Thymus (tissue), 11 donors: ENCODE data around the gene FLG2. TPM values are rescaled to one million over a fixed set of nuclear protein-coding genes. Genes with fewer than 3 reads are reported as not detected.
A peak's percentile ranks its signal among the peaks of the same experiment; 100 is the strongest.

Experiments
- DNase-seq, 9 donors: peaks; one replicate each; pipeline ENCODE4 v3.0.0-alpha.2; 2013; ENCODE audit warnings: low spot score in 9 of 9, low read depth in 6 of 9, missing footprints in 1 of 9
- H3K27ac ChIP-seq, 2 donors: one replicate each; pipeline ENCODE4 v1.5.1; 2013; ENCODE audit warnings: control low read depth in 1 of 2, low read depth in 1 of 2, low read length in 1 of 2, mild to moderate bottlenecking in 1 of 2, moderate library complexity in 1 of 2
- H3K27me3 ChIP-seq, 2 donors: one replicate each; pipeline ENCODE4 v1.5.1; 2013; ENCODE audit warnings: low read length in 1 of 2; ENCODE audit not compliant: control insufficient read depth in 2 of 2, insufficient read depth in 1 of 2
- H3K36me3 ChIP-seq, 2 donors: one replicate each; pipeline ENCODE4 v1.5.1; 2013; ENCODE audit warnings: low read length in 1 of 2, mild to moderate bottlenecking in 1 of 2, moderate library complexity in 1 of 2; ENCODE audit not compliant: control insufficient read depth in 2 of 2, insufficient read depth in 2 of 2
- H3K4me1 ChIP-seq, 2 donors: one replicate each; pipeline ENCODE4 v1.5.1; 2013; ENCODE audit warnings: low read length in 2 of 2; ENCODE audit not compliant: control insufficient read depth in 2 of 2, insufficient read depth in 2 of 2
- H3K4me3 ChIP-seq, 2 donors: one replicate each; pipeline ENCODE4 v1.5.1; 2013; ENCODE audit warnings: low read length in 2 of 2, control low read depth in 1 of 2, mild to moderate bottlenecking in 1 of 2
- H3K9me3 ChIP-seq, 2 donors: one replicate each; pipeline ENCODE4 v1.5.1; 2013; ENCODE audit warnings: low read length in 1 of 2, mild to moderate bottlenecking in 1 of 2; ENCODE audit not compliant: control insufficient read depth in 2 of 2, insufficient read depth in 1 of 2
- WGBS: extraction: QIAGEN DNeasy Blood & Tissue Kit; methylation state at CpG from one replicate; pipeline ENCODE4 v1.1.7; 2013; 5-methylcytosine and 5-hydroxymethylcytosine counted together
- polyA plus RNA-seq: library from polyadenylated mRNA; stranded (reverse); fragments of 200-250 nt; gene quantifications from one replicate; pipeline ENCODE4 v1.2.3, GENCODE V29; 2013
- total RNA-seq: library from RNA; stranded (reverse); fragments of 120-200 nt; gene quantifications from one replicate; pipeline ENCODE4 v1.2.4, GENCODE V29; 2013
- donor health status: healthy.

Gene FLG2
- total and polyA plus RNA-seq, 2 donors, result 0.05 to 1.8 TPM

- Histone ChIP-seq H3K4me3 (no peak overlapping the region), H3K9me3 (no peaks in the 10 kb centered on the region), H3K27me3 (no peaks in the 10 kb centered on the region), H3K4me1 (no peaks in the 10 kb centered on the region), H3K27ac (no peak overlapping the region), H3K36me3 (no peaks in the 10 kb centered on the region)
- 91% methylated on average over 3 of the region's 3 CpGs for whole genome bisulfite sequencing
- no peak for DNase-seq
These were observed 14.6 kb upstream of the FLG2 start for GRCh38 chr1:152374451-152374850.

- Histone ChIP-seq H3K4me3 (no peak overlapping the region), H3K4me1 (no peaks in the 10 kb centered on the region), H3K27me3 (no peaks in the 10 kb centered on the region), H3K27ac (no peak overlapping the region), H3K36me3 (no peaks in the 10 kb centered on the region), H3K9me3 (no peaks in the 10 kb centered on the region)
- DNase-seq, result no peak
- 90% methylated on average over 1 of the region's 1 CpG for WGBS
These were observed 12.9 kb upstream of the FLG2 start for GRCh38 chr1:152372672-152373071.

DNA sequence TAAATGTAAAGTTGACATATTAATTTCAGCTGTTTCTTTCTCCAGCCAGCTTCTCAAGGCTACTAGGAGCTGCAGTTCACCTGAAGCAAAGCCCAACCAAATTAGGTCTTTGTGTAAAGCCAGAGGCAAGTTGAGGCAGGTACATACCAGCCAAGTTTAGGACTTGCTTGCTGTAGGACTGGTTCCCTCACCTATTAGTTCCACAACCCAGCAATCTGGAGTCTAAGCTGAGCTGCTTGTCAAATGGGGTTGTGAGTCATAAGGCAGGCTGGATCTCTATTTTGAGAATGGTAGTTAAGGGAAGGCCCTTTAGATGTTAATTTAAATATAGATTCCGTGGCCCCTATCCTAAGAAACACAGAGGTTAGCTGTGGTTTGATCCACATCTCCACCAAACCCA, 7.6 kb upstream of the FLG2 start:
- no peaks in the 10 kb centered on the region for H3K27me3 ChIP-seq
- no peaks in the 10 kb centered on the region for H3K9me3 ChIP-seq
- H3K27ac ChIP-seq, result no peak overlapping the region
- H3K4me3 ChIP-seq, result no peak overlapping the region
- H3K4me1 ChIP-seq, result no peaks in the 10 kb centered on the region
- WGBS, result 70% methylated on average over 1 of the region's 1 CpG
- no peaks in the 10 kb centered on the region for H3K36me3 ChIP-seq
- no peak for DNase-seq

DNA sequence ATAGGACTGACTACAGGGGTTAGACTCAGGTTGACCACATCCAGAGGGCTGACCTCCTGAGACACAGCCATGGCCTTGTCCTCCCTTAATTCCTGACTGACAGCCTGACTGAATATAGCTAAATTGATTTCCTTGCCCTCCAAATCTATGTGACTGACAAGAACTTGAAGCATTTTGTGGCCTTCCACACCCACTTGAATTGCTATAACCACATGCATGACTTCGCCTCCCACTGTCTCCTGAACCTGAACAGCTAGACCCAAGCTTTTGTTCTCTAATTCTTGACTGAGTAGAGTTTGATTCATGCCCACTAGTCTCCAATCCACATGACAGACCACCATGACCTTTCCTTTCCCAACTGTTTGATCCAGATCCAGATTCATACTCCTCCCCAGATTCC, 3.1 kb downstream of the FLG2 start:
- Histone ChIP-seq H3K9me3 (peaks cover 0 to 8% of the 10 kb centered on the region in 2 donors), H3K27me3 (no peaks in the 10 kb centered on the region), H3K36me3 (no peaks in the 10 kb centered on the region), H3K4me3 (no peak overlapping the region), H3K4me1 (no peaks in the 10 kb centered on the region), H3K27ac (no peak overlapping the region)
- WGBS, result 0% methylated on average over 1 of the region's 1 CpG
- DNase-seq, result no peak

DNA sequence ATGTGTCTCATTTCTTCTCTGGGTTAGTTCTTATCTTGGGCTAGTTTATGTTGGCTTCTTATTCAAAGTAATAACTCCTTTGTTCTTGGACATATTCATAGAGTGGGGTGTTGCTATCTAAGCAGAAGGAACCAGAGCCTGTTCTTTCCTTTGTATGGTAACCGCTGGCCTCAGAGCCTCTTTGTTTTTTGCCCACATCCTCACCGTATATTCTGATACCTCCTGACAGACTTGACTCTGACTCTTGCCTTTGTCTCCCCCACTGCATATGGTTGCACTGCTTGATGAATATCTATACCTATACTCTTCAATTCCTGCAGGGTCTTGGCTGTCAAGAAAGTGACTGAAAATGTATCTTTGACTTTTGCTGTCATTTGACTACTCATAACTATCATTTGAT, 10.2 kb downstream of the FLG2 start:
- Histone ChIP-seq H3K4me1 (no peaks in the 10 kb centered on the region), H3K9me3 (peaks cover 0 to 2% of the 10 kb centered on the region in 2 donors), H3K4me3 (no peak overlapping the region), H3K36me3 (no peaks in the 10 kb centered on the region), H3K27me3 (no peaks in the 10 kb centered on the region), H3K27ac (no peak overlapping the region)
- DNase-seq, result no peak
- WGBS, result 98% methylated on average over 2 of the region's 2 CpGs

- 48% methylated on average over 1 of the region's 1 CpG for WGBS
- no peaks in the 10 kb centered on the region for H3K4me1 ChIP-seq
- DNase-seq, result no peak
- H3K36me3 ChIP-seq, result no peaks in the 10 kb centered on the region
- H3K4me3 ChIP-seq, result no peak overlapping the region
- H3K27me3 ChIP-seq, result no peaks in the 10 kb centered on the region
- H3K27ac ChIP-seq, result no peak overlapping the region
- no peaks in the 10 kb centered on the region for H3K9me3 ChIP-seq
These were observed 11.4 kb downstream of the FLG2 start for GRCh38 chr1:152348447-152348846.

GRCh38 chr1:152347116-152347728, 12.6 kb downstream of the FLG2 start:
- Histone ChIP-seq H3K4me1 (no peaks in the 10 kb centered on the region), H3K27me3 (no peaks in the 10 kb centered on the region), H3K9me3 (no peaks in the 10 kb centered on the region), H3K36me3 (no peaks in the 10 kb centered on the region), H3K4me3 (no peak overlapping the region), H3K27ac (no peak overlapping the region)
- peak; percentile 1 to 68 (median 53) for DNase-seq
- WGBS, result 29% methylated on average over 8 of the region's 8 CpGs

DNA sequence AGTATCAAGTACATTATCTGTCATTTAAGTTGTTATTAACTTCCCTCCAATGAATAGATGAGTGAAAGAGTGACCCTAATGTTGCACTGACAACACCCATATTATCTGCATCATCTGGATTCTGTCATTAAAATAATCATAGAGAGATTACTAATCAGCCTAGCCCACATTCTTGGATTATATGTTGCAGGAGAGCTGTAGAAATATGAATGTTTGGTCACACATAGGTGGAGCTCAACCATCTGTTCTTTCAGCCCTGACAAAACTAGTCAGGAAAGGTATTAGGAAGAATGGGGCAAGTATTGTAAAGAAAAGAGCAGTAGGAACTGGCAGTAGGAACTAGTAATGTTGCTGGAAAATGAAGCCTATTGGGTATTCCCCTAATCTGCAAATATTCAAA, 15.4 kb downstream of the FLG2 start:
- Histone ChIP-seq H3K27ac (no peak overlapping the region), H3K4me1 (no peaks in the 10 kb centered on the region), H3K9me3 (no peaks in the 10 kb centered on the region), H3K27me3 (no peaks in the 10 kb centered on the region), H3K4me3 (no peak overlapping the region), H3K36me3 (no peaks in the 10 kb centered on the region)
- no peak for DNase-seq

- H3K4me3 ChIP-seq, result no peak overlapping the region
- WGBS, result 94% methylated on average over 3 of the region's 3 CpGs
- H3K4me1 ChIP-seq, result no peaks in the 10 kb centered on the region
- H3K36me3 ChIP-seq, result no peaks in the 10 kb centered on the region
- H3K27ac ChIP-seq, result no peak overlapping the region
- DNase-seq, result no peak
- H3K9me3 ChIP-seq, result no peaks in the 10 kb centered on the region
- no peaks in the 10 kb centered on the region for H3K27me3 ChIP-seq
These were observed 16.8 kb downstream of the FLG2 start for GRCh38 chr1:152343006-152343405.

GRCh38 chr1:152335399-152335798, 24.4 kb downstream of the FLG2 start:
- Histone ChIP-seq H3K4me3 (no peak overlapping the region), H3K27me3 (no peaks in the 10 kb centered on the region), H3K27ac (no peak overlapping the region), H3K4me1 (no peaks in the 10 kb centered on the region), H3K36me3 (no peaks in the 10 kb centered on the region), H3K9me3 (no peaks in the 10 kb centered on the region)
- WGBS, result 91% methylated on average over 7 of the region's 7 CpGs
- DNase-seq, result no peak
